Parathyroid adenoma (tissue), 2 donors: ENCODE measurements around the gene ASTN2.

Experiments
- H2AFZ ChIP-seq: fragments of 300-600 bp; sonication (generic); one replicate; pipeline ENCODE4 v1.7.0; 2017; ENCODE audit warnings: antibody characterized with exemption, mild to moderate bottlenecking
- H3K27ac ChIP-seq: fragments of 300-600 bp; sonication (generic); one replicate; pipeline ENCODE4 v1.7.0; 2017
- H3K27me3 ChIP-seq: fragments of 300-600 bp; sonication (generic); one replicate; pipeline ENCODE4 v1.7.0; 2017; ENCODE audit warnings: low read length; ENCODE audit not compliant: control insufficient read depth, insufficient read depth
- H3K36me3 ChIP-seq: fragments of 300-600 bp; sonication (generic); one replicate; pipeline ENCODE4 v1.7.0; 2017; ENCODE audit warnings: low read length; ENCODE audit not compliant: control insufficient read depth, insufficient read depth
- H3K4me1 ChIP-seq: fragments of 300-600 bp; sonication (generic); one replicate; pipeline ENCODE4 v1.7.0; 2017; ENCODE audit warnings: control low read depth
- H3K4me2 ChIP-seq: fragments of 300-600 bp; sonication (generic); one replicate; pipeline ENCODE4 v1.7.0; 2017; ENCODE audit warnings: low read length
- H3K4me3 ChIP-seq: fragments of 300-600 bp; sonication (generic); one replicate; pipeline ENCODE4 v1.7.0; 2017; ENCODE audit warnings: low read depth, low read length
- H3K79me2 ChIP-seq: fragments of 300-600 bp; sonication (generic); one replicate; pipeline ENCODE4 v1.7.0; 2017; ENCODE audit warnings: control low read depth
- H3K9ac ChIP-seq: fragments of 300-600 bp; sonication (generic); one replicate; pipeline ENCODE4 v1.7.0; 2017; ENCODE audit warnings: mild to moderate bottlenecking
- H3K9me3 ChIP-seq: fragments of 300-600 bp; sonication (generic); one replicate; pipeline ENCODE4 v1.7.0; 2017; ENCODE audit warnings: low read length; ENCODE audit not compliant: control insufficient read depth
- CTCF ChIP-seq: fragments of 300-600 bp; sonication (generic); IDR thresholded peaks from one replicate; pipeline ENCODE4 v1.7.0; 2017; ENCODE audit warnings: antibody characterized with exemption, mild to moderate bottlenecking
- donor health status: primary hyperparathyroidism.

The ASTN2 gene

GRCh38 chr9:117368684-117369230 lies 46.1 kb downstream of the ASTN2 start:
- Histone ChIP-seq H3K9me3 (no peaks in the 10 kb centered on the region), H2AFZ (no peak overlapping the region), H3K4me2 (no peak overlapping the region), H3K79me2 (no peaks in the 10 kb centered on the region), H3K27me3 (no peaks in the 10 kb centered on the region), H3K4me1 (no peaks in the 10 kb centered on the region), H3K27ac (no peak overlapping the region), H3K4me3 (no peak overlapping the region), H3K36me3 (no peaks in the 10 kb centered on the region), H3K9ac (no peak overlapping the region)
- TF ChIP-seq CTCF: no peak

GRCh38 chr9:117365438-117365837 lies 49.4 kb downstream of the ASTN2 start:
- Histone ChIP-seq H2AFZ (no peak overlapping the region), H3K4me2 (no peak overlapping the region), H3K9me3 (no peaks in the 10 kb centered on the region), H3K27ac (no peak overlapping the region), H3K27me3 (no peaks in the 10 kb centered on the region), H3K9ac (no peak overlapping the region), H3K4me1 (no peaks in the 10 kb centered on the region), H3K36me3 (no peaks in the 10 kb centered on the region), H3K79me2 (no peaks in the 10 kb centered on the region), H3K4me3 (no peak overlapping the region)
- no peak for TF ChIP-seq CTCF

GRCh38 chr9:117363006-117363405 lies 51.9 kb downstream of the ASTN2 start:
- H3K4me1 ChIP-seq: no peaks in the 10 kb centered on the region
- H3K4me2 ChIP-seq: no peak overlapping the region
- H3K9ac ChIP-seq: no peak overlapping the region
- no peak overlapping the region for H2AFZ ChIP-seq
- H3K36me3 ChIP-seq: no peaks in the 10 kb centered on the region
- H3K27me3 ChIP-seq: no peaks in the 10 kb centered on the region
- no peak overlapping the region for H3K4me3 ChIP-seq
- H3K79me2 ChIP-seq: no peaks in the 10 kb centered on the region
- H3K27ac ChIP-seq: no peak overlapping the region
- no peaks in the 10 kb centered on the region for H3K9me3 ChIP-seq
- no peak for TF ChIP-seq CTCF

GRCh38 chr9:117359910-117360309 lies 54.9 kb downstream of the ASTN2 start:
- Histone ChIP-seq H3K4me2 (no peak overlapping the region), H3K79me2 (no peaks in the 10 kb centered on the region), H3K36me3 (no peaks in the 10 kb centered on the region), H3K4me3 (no peak overlapping the region), H3K9me3 (no peaks in the 10 kb centered on the region), H3K4me1 (no peaks in the 10 kb centered on the region), H3K27me3 (no peaks in the 10 kb centered on the region), H3K9ac (no peak overlapping the region), H3K27ac (no peak overlapping the region), H2AFZ (no peak overlapping the region)
- TF ChIP-seq CTCF: no peak

- no peaks in the 10 kb centered on the region for H3K9me3 ChIP-seq
- H2AFZ ChIP-seq: no peak overlapping the region
- no peak overlapping the region for H3K4me3 ChIP-seq
- no peak overlapping the region for H3K9ac ChIP-seq
- H3K4me1 ChIP-seq: no peaks in the 10 kb centered on the region
- no peak overlapping the region for H3K4me2 ChIP-seq
- no peak overlapping the region for H3K27ac ChIP-seq
- H3K36me3 ChIP-seq: no peaks in the 10 kb centered on the region
- no peaks in the 10 kb centered on the region for H3K27me3 ChIP-seq
- no peak for TF ChIP-seq CTCF
- no peaks in the 10 kb centered on the region for H3K79me2 ChIP-seq
Observed at GRCh38 chr9:117355542-117355941, 59.3 kb downstream of the ASTN2 start.
